Stimulated activated CD4-positive, alpha-beta T cell treated with anti-CD3 and anti-CD28 coated beads, Interleukin-4, amount 100 ng/mL, for 48 hours (primary cell): ENCODE measurements around the gene PHOX2B.
"Not testable (repeated sequence)": the region's sequence is repeated elsewhere in the genome, so short reads cannot be mapped to it uniquely, and the experiment has no call there.

Experiments used
- DNase-seq, 2 donors: peaks; one replicate each; pipeline ENCODE4 v3.0.0-alpha.2; 2020; ENCODE audit warnings: low read depth in 2 of 2

Gene PHOX2B

GRCh38 chr4:41712425-41712824, 36.1 kb downstream of the PHOX2B start:
- no peak for DNase-seq

GRCh38 chr4:41711654-41712053, 36.9 kb downstream of the PHOX2B start:
- not testable (repeated sequence) for DNase-seq

- DNase-seq = no peak
Measured at GRCh38 chr4:41709844-41710481, 38.6 kb downstream of the PHOX2B start.

GRCh38 chr4:41703785-41704184, 44.7 kb downstream of the PHOX2B start:
- DNase-seq = no peak

GRCh38 chr4:41702770-41703169, 45.8 kb downstream of the PHOX2B start:
- no peak for DNase-seq

GRCh38 chr4:41701983-41702382, 46.5 kb downstream of the PHOX2B start:
- no peak for DNase-seq

- no peak for DNase-seq
Measured at GRCh38 chr4:41696763-41697162, 51.8 kb downstream of the PHOX2B start.

GRCh38 chr4:41696131-41696530, 52.4 kb downstream of the PHOX2B start:
- DNase-seq = no peak
